ENCODE data around the gene CCM2.

Gene CCM2

GRCh38 chr7:44969701-44970522, 30.1 kb upstream of the CCM2 start:
- no peak for DNase-seq

- no peak for DNase-seq
Observed at GRCh38 chr7:44970523-44971051, 29.4 kb upstream of the CCM2 start.

- no peak for DNase-seq
Observed at GRCh38 chr7:44971188-44971901, 28.7 kb upstream of the CCM2 start.

GRCh38 chr7:44971902-44972441, 28.0 kb upstream of the CCM2 start:
- DNase-seq = no peak

GRCh38 chr7:44972562-44972961, 27.4 kb upstream of the CCM2 start:
- no peak for DNase-seq

- DNase-seq = no peak
Observed at GRCh38 chr7:44973610-44974401, 26.2 kb upstream of the CCM2 start.

GRCh38 chr7:44974549-44974948, 25.5 kb upstream of the CCM2 start:
- no peak for DNase-seq

- no peak for DNase-seq
Observed at GRCh38 chr7:44975331-44976039, 24.5 kb upstream of the CCM2 start.

GRCh38 chr7:44976040-44976745, 23.8 kb upstream of the CCM2 start:
- DNase-seq = no peak

GRCh38 chr7:44976746-44977196, 23.2 kb upstream of the CCM2 start:
- no peak for DNase-seq

- no peak for DNase-seq
Observed at GRCh38 chr7:44977304-44977958, 22.6 kb upstream of the CCM2 start.

- DNase-seq = no peak
Observed at GRCh38 chr7:44977959-44978335, 22.1 kb upstream of the CCM2 start.

- no peak for DNase-seq
Observed at GRCh38 chr7:44978511-44979366, 21.3 kb upstream of the CCM2 start, which contains the start of gene MYO1G. Gene MYO1G, minus strand, starts transcription at chr7:44979015. Its CDS starts 54 bp downstream, at chr7:44978961.

GRCh38 chr7:44979481-44980392, 20.3 kb upstream of the CCM2 start:
- no peak for DNase-seq

- DNase-seq = no peak
Observed at GRCh38 chr7:44980393-44981034, 19.5 kb upstream of the CCM2 start.

GRCh38 chr7:44981035-44981706, 18.8 kb upstream of the CCM2 start:
- DNase-seq = no peak

GRCh38 chr7:44982535-44982923, 17.5 kb upstream of the CCM2 start:
- DNase-seq = no peak

- DNase-seq = no peak
Observed at GRCh38 chr7:44982970-44983369, 17.0 kb upstream of the CCM2 start.
